ENCODE measurements around the gene ADCY5. TPM values are rescaled to one million over a fixed set of nuclear protein-coding genes. Genes with fewer than 3 reads are reported as not detected.

Gene ADCY5
- polyA plus RNA-seq, 1 donor: 3.7 TPM

- no peak for DNase-seq
Observed at GRCh38 chr3:123405021-123405420, 43.9 kb downstream of the ADCY5 start.

- no peak for DNase-seq
Observed at GRCh38 chr3:123404391-123404790, 44.5 kb downstream of the ADCY5 start.

GRCh38 chr3:123401836-123402530, 46.9 kb downstream of the ADCY5 start:
- DNase-seq: no peak

- no peak for DNase-seq
Observed at GRCh38 chr3:123400169-123400568, 48.7 kb downstream of the ADCY5 start.

DNA sequence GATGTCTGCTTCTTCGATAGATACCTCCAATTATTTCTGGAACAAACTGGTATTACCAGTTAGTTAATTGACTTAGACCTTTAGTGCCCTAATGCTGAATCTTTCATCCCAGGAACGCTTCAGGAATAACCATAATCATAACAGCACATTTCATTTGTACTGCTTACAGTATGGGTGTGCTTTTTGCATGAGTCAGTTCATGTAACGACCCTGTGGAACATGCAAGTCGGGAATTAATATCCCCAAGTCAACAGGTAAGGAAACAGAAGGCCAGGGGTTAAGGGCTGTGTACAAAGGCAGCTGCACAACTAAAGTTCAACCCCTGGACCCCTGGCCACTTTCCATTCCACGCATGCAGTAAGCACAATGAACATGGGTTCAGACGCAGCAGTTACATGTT, 49.2 kb downstream of the ADCY5 start:
- no peak for DNase-seq

DNA sequence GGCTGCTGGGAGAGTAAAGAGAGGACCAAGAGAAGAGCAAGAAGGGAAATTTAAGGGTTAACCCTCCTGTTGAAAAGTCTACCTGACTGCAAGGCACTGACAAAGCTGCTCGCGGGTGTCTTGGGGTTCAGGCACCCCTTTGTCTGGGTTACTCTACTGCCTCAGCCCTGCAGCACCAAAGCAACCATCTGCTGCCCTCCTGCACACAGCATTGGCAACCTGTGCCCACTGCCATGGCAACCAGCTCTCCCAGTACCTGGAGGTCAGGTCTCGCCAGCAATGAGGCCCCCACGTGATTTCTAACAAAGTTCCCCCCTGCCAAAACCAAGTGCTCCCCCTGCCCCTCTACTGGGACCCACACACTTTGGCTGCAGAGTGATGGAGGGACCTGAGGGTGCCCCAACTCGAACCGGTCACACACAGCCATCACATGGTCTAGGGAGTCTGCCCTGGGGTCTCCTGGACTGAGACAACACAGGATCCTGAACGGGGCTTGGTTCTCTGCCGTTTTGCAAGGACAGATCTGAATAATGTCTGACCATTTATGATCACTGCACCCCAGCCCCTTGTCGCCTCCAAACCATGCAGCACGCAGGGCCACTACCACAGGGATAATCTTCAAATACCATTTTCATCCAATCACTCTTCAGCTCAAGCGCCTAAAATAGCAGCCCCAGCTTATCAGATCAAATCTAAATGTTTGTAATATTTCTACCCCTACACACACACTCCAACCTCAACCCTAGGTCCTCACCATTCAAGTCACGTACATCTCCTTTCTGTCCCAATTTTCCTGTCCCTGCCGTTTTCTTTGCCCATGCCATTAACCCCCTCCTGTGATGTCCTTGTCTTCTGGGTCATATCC, 50.7 kb downstream of the ADCY5 start:
- no peak for DNase-seq

- no peak for DNase-seq
Observed at GRCh38 chr3:123397050-123397590, 51.8 kb downstream of the ADCY5 start.

GRCh38 chr3:123396171-123397049, 52.5 kb downstream of the ADCY5 start:
- no peak for DNase-seq

- no peak for DNase-seq
Observed at GRCh38 chr3:123395235-123395634, 53.7 kb downstream of the ADCY5 start.

GRCh38 chr3:123394391-123395020, 54.4 kb downstream of the ADCY5 start:
- DNase-seq: no peak

GRCh38 chr3:123392871-123393620, 55.8 kb downstream of the ADCY5 start:
- DNase-seq: no peak

DNA sequence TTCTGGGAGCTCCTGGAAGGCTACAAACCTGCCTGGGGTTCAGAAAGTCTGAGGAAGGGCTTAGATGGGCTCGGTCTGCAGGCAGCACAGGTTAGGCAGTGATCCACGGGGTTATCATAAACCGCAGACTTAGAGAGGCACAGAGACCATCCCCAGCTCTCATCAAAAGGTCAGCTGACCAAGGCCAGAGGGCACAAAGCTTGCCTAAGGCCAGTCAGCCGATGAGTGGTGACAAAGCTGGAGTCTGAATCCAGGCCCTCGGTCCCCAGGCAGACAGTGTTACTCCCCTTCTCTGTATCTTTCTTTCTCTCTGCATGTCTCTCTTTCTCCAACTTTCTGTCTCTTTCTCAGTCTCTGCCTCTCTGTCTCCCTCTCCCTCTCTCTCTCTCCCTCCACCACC, 56.5 kb downstream of the ADCY5 start:
- DNase-seq: no peak

GRCh38 chr3:123390865-123391600, 57.9 kb downstream of the ADCY5 start:
- DNase-seq: no peak

GRCh38 chr3:123389628-123389918, 59.3 kb downstream of the ADCY5 start:
- no peak for DNase-seq

GRCh38 chr3:123388811-123389627, 59.9 kb downstream of the ADCY5 start:
- DNase-seq: no peak

DNA sequence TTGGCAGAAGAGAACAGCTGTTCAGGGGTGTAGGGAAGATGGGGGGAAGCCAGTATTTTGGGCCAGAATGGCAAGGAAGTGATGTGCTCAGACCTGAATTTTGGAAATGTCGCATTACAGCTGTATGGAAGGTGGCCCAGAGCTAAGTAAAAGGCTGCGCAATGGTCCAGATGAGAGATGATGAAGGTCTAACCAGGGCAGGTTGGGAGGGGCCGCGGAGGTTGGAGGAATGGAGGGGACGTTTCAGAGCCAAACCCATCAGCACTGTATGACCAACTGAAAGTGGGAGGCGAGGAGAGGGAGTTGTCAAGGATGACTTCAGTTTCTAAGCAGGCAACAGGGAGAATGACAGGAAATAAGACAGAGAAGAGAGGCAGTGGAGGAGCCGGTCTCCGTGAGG, 60.8 kb downstream of the ADCY5 start:
- DNase-seq: no peak

- DNase-seq: no peak
Observed at GRCh38 chr3:123387532-123387931, 61.4 kb downstream of the ADCY5 start.

GRCh38 chr3:123386477-123387040, 62.3 kb downstream of the ADCY5 start:
- no peak for DNase-seq

- no peak for DNase-seq
Observed at GRCh38 chr3:123385981-123386380, 62.9 kb downstream of the ADCY5 start.

GRCh38 chr3:123385499-123385898, 63.4 kb downstream of the ADCY5 start:
- DNase-seq: no peak
